HG02938 (cell line): Measurements from ENCODE around the gene ZNF135.
A peak's percentile ranks its signal among the peaks of the same experiment; 100 is the strongest.

ENCODE experiments used
- ATAC-seq: cut with Tn5 transposase; IDR thresholded peaks from one replicate; pipeline ENCODE4 v1.9.1; 2021; ENCODE audit warnings: mild to moderate bottlenecking, moderate library complexity; ENCODE audit not compliant: unreplicated experiment

ZNF135 gene

GRCh38 chr19:58089846-58090245 lies 30.8 kb downstream of the ZNF135 start:
- no peak for ATAC-seq

GRCh38 chr19:58091251-58091995 lies 32.3 kb downstream of the ZNF135 start:
- ATAC-seq, result no peak

- ATAC-seq, result no peak
These were observed 34.0 kb downstream of the ZNF135 start for GRCh38 chr19:58093071-58093470.

GRCh38 chr19:58095328-58095727 lies 36.2 kb downstream of the ZNF135 start:
- ATAC-seq, result no peak

- no peak for ATAC-seq
These were observed 37.8 kb downstream of the ZNF135 start for GRCh38 chr19:58096884-58097283.

GRCh38 chr19:58097349-58097748 lies 38.3 kb downstream of the ZNF135 start:
- no peak for ATAC-seq

- peak; percentile 64 for ATAC-seq
These were observed 38.9 kb downstream of the ZNF135 start, which contains the start of gene ZSCAN18 for GRCh38 chr19:58097781-58098681. Gene ZSCAN18, minus strand, starts transcription at chr19:58098231. Its CDS starts 7,964 bp downstream, at chr19:58090267.

GRCh38 chr19:58098682-58098998 lies 39.6 kb downstream of the ZNF135 start:
- ATAC-seq, result no peak

- no peak for ATAC-seq
These were observed 48.9 kb downstream of the ZNF135 start for GRCh38 chr19:58107778-58108545.

- no peak for ATAC-seq
These were observed 49.4 kb downstream of the ZNF135 start for GRCh38 chr19:58108546-58108817.

GRCh38 chr19:58117841-58118575 lies 58.9 kb downstream of the ZNF135 start:
- ATAC-seq, result no peak

- ATAC-seq, result no peak
These were observed 60.1 kb downstream of the ZNF135 start for GRCh38 chr19:58118979-58119733.
